Measurements from ENCODE around the gene EZH2.

- no peak for TF ChIP-seq CTCF (IDR thresholded peaks at IDR 0.05; ENCODE audit: borderline replicate concordance, extremely low read depth, low read length, poor library complexity, severe bottlenecking)
- TF ChIP-seq EZH2 (IDR thresholded peaks at IDR 0.05; ENCODE audit: borderline replicate concordance, low read depth, low read length, severe bottlenecking): no peak
Observed at GRCh38 chr7:148790850-148791249, 93.2 kb downstream of the EZH2 start.

Measured in DND-41 (cell line).